MCF 10A (cell line): Measurements from ENCODE around the gene KTI12. TPM values are rescaled to one million over a fixed set of nuclear protein-coding genes. Genes with fewer than 3 reads are reported as not detected.

Experiments
- BruUV-seq: library from RNA; stranded (reverse); fragments of 400-500 nt; replicated peaks from 2 replicates; lab custom pipeline; 2021; lab: Mats Ljungman, UMichigan
- CTCF ChIA-PET: fragments of 300-600 bp; sonication (Branson Sonifier 250); formaldehyde crosslinking; extraction: SDS; loops from one replicate; lab custom pipeline; 2021; ENCODE audit warnings: antibody characterized with exemption, inconsistent platforms; lab: Yijun Ruan, JAX
- POLR2A ChIA-PET: fragments of 300-600, 350-650 bp; sonication (Branson Sonifier 250); formaldehyde crosslinking; extraction: SDS; loops from one replicate; lab custom pipeline; 2020; ENCODE audit warnings: antibody characterized with exemption, inconsistent platforms; lab: Yijun Ruan, JAX
- DNase-seq: peaks from one replicate; pipeline ENCODE4 v3.0.0-alpha.2; 2018; ENCODE audit not compliant: unreplicated experiment
- H3K27ac Mint-ChIP-seq: one replicate; pipeline ENCODE4 v1.8.0; 2022; ENCODE audit warnings: mild to moderate bottlenecking, low read depth, mixed read lengths; ENCODE audit not compliant: unreplicated experiment
- H3K27me3 Mint-ChIP-seq: one replicate; pipeline ENCODE4 v1.8.0; 2022; ENCODE audit warnings: mixed read lengths; ENCODE audit not compliant: insufficient read depth, unreplicated experiment
- H3K36me3 Mint-ChIP-seq: one replicate; pipeline ENCODE4 v1.8.0; 2022; ENCODE audit warnings: mild to moderate bottlenecking, moderate library complexity, mixed read lengths; ENCODE audit not compliant: insufficient read depth, unreplicated experiment
- H3K4me1 Mint-ChIP-seq: one replicate; pipeline ENCODE4 v1.8.0; 2022; ENCODE audit warnings: mixed read lengths; ENCODE audit not compliant: insufficient read depth, unreplicated experiment
- H3K4me3 Mint-ChIP-seq: one replicate; pipeline ENCODE4 v1.8.0; 2022; ENCODE audit warnings: mild to moderate bottlenecking, moderate library complexity, mixed read lengths; ENCODE audit not compliant: unreplicated experiment
- H3K9me3 Mint-ChIP-seq: one replicate; pipeline ENCODE4 v1.8.0; 2022; ENCODE audit warnings: mixed read lengths; ENCODE audit not compliant: unreplicated experiment
- intact Hi-C: fragments of 100-400 bp; cut with micrococcal nuclease; formaldehyde crosslinking; loops from 2 replicates; pipeline ENCODE4 v1.14.1; 2022
- total RNA-seq: library from RNA; stranded (reverse); gene quantifications from 2 replicates; pipeline ENCODE4 v1.2.3, GENCODE V29; 2022
- TF ChIP-seq, protein P1 (sequence below): fragments of 200-600 bp; IDR thresholded peaks from one replicate; pipeline ENCODE4 v1.8.0; 2022; ENCODE audit warnings: antibody characterized with exemption, mild to moderate bottlenecking; ENCODE audit not compliant: unreplicated experiment

The KTI12 gene
- total RNA-seq, 1 experiment from 2014 or later = 7.0 TPM

DNA sequence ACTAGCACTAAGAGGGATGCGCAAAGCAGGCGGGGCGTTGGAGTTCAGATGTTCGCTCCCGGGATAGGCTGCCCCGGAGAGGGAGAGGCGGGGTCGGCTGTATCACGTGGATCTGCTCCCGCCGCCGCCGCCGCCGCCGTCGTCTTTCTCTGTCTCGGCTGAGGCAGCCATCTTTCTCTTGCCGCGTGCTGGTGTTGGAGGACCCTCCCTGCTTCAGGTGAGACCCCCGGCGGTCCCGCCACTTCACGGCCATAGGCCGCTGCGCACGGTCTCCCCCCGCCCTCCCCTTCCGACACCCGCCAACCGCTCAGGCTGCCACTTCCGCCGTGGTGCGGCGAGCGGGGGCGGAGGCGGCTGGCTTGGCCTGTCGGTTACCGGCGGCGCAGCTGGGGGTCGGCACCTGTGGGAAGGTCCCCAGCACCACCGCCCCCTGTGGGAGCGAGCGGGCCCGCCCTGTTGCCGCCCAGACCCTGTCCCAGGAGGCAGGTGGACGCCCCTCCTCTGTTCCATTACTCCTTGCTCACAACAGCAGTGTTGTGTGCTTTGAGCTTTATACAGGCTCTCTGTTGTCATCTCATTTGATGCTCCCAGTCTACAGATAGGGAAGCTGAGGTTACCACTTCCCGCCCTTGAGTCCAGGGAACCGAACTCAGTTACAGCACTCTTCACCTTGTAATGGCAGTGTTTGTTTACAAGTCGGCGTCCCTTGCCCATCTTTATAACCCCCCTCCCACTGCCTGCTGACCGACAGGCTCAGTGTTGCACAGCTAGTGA is 22.7 kb upstream of the KTI12 start, which contains the start of gene BTF3L4:
Gene BTF3L4, plus strand, starts transcription at position 133 of the 774 bp plus-strand sequence. CDS start 3,553 bp downstream, outside the sequence.
- Mint-ChIP-seq H3K4me1 (peaks cover 29% of the 10 kb centered on the region), H3K4me3 (peak within 1 kb of the TSS; percentile 97), H3K9me3 (no peaks in the 10 kb centered on the region), H3K36me3 (peaks cover 17% of the 10 kb centered on the region), H3K27ac (peak within 1 kb of the TSS; percentile 99), H3K27me3 (no peaks in the 10 kb centered on the region)
- intact Hi-C loops = loop anchor here (5.0 kb wide), 1 partner anchor 311 kb away; the partner anchor contains the start of gene CC2D1B
- ChIA-PET CTCF (no interaction called here), POLR2A (interaction anchor here (0.5 to 5.2 kb wide), 23 partner anchors 8 to 1085 kb away, joined by 3 to 73 read pairs (median 5); partner anchors contain the start of genes CC2D1B, KTI12, ORC1 and PRPF38A)
- DNase-seq = peak; percentile 93
- TF ChIP-seq, protein P1, sequence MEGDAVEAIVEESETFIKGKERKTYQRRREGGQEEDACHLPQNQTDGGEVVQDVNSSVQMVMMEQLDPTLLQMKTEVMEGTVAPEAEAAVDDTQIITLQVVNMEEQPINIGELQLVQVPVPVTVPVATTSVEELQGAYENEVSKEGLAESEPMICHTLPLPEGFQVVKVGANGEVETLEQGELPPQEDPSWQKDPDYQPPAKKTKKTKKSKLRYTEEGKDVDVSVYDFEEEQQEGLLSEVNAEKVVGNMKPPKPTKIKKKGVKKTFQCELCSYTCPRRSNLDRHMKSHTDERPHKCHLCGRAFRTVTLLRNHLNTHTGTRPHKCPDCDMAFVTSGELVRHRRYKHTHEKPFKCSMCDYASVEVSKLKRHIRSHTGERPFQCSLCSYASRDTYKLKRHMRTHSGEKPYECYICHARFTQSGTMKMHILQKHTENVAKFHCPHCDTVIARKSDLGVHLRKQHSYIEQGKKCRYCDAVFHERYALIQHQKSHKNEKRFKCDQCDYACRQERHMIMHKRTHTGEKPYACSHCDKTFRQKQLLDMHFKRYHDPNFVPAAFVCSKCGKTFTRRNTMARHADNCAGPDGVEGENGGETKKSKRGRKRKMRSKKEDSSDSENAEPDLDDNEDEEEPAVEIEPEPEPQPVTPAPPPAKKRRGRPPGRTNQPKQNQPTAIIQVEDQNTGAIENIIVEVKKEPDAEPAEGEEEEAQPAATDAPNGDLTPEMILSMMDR = no peak
- no TSS peak for BruUV-seq

DNA sequence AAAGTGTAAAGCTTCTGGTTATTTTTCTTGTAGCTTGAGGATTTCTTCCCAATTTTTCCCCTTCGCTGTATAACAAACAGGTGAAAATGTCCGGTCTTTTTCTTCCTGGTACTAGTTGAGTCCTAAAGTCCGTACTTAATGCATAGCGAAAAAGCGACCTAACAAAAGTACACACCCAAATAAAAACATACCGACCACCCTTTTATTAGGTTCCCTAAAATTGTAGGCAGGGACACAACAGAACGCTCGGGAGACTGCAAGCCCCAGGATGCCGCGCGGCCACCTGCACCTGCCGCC is 22.2 kb upstream of the KTI12 start:
- H3K27ac Mint-ChIP-seq = peak overlapping the region; percentile 99
- DNase-seq = no peak
- no peaks in the 10 kb centered on the region for H3K9me3 Mint-ChIP-seq
- ChIA-PET POLR2A (interaction anchor here (0.5 to 5.2 kb wide), 21 partner anchors 8 to 644 kb away, joined by 3 to 73 read pairs (median 5); partner anchors contain the start of genes CC2D1B, KTI12, ORC1 and PRPF38A), CTCF (interaction anchor here (0.7 kb wide), 1 partner anchor 27 kb away, joined by 3 read pairs; no protein-coding TSS in a partner anchor)
- intact Hi-C loops = loop anchor here (5.0 kb wide), 1 partner anchor 311 kb away; the partner anchor contains the start of gene CC2D1B
- peaks cover 29% of the 10 kb centered on the region for H3K4me1 Mint-ChIP-seq
- TF ChIP-seq, protein P1 = no peak
- no TSS peak for BruUV-seq
- peak overlapping the region; percentile 97 for H3K4me3 Mint-ChIP-seq
- H3K36me3 Mint-ChIP-seq = peaks cover 17% of the 10 kb centered on the region
- no peaks in the 10 kb centered on the region for H3K27me3 Mint-ChIP-seq

DNA sequence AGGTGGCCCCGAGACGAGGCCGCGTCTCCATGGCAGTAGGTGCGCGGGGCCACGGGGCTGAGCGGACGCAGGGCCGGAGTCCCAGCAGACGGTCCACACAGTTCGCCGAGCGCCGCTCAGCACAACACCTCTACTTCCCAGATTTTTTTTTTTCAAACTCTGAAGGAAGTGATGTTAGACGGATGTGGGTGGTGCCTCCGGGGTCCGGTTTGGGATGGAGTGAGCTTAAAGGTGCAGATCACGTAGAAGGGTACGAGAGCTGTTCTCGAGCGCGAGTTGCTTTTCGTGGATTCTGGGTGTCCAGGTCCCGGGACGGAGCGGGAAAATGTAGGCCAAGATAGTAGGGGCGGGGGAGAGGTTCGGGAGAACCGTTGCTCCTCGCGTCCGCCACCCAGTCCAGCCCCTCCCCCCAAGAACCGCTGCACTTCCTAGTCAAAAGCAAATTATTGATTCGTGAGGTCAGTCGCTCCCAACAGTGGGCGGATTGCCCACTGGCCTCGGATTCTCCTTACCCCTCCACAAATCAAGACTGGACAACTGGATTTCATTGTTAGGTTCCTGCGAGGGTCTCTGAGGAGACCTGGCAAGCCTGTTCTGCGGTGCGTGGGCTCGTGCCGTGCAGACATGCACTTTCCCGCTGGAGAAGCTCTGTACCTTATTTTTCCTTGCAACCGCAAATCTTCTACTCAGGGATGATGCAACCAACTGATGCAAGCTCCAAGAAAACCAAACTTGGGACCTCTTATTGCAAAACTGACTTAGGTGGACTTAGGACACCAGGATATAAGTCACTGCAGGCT is 21.7 kb upstream of the KTI12 start, which contains the start of gene TXNDC12:
Gene TXNDC12, minus strand, starts transcription at position 126 of the 800 bp plus-strand sequence. Its CDS starts 95 bp downstream, at position 31.
- TF ChIP-seq, protein P1 = no peak
- peak within 1 kb of the TSS; percentile 99 for H3K27ac Mint-ChIP-seq
- peaks cover 16% of the 10 kb centered on the region for H3K36me3 Mint-ChIP-seq
- no peaks in the 10 kb centered on the region for H3K27me3 Mint-ChIP-seq
- H3K4me1 Mint-ChIP-seq = peaks cover 29% of the 10 kb centered on the region
- H3K4me3 Mint-ChIP-seq = peak within 1 kb of the TSS; percentile 97
- CTCF ChIA-PET = interaction anchor here (0.7 kb wide), 1 partner anchor 27 kb away, joined by 3 read pairs; no protein-coding TSS in a partner anchor
- peak; percentile 95 for DNase-seq
- POLR2A ChIA-PET = interaction anchor here (0.5 to 5.2 kb wide), 25 partner anchors 8 to 1095 kb away, joined by 3 to 73 read pairs (median 5); partner anchors contain the start of genes CC2D1B, FAF1, KTI12 and ORC1
- intact Hi-C loops = loop anchor here (5.0 kb wide), 1 partner anchor 312 kb away; the partner anchor contains the start of gene CC2D1B
- H3K9me3 Mint-ChIP-seq = no peaks in the 10 kb centered on the region
- BruUV-seq = no TSS peak
